C4-2B (cell line): ENCODE measurements around the gene PRKG2.

Experiments used
- CTCF ChIP-seq: fragments of 450-650 bp; conservative IDR thresholded peaks from 2 replicates; pipeline ENCODE4 v1.5.1; 2017; ENCODE audit warnings: mild to moderate bottlenecking
- ZFX ChIP-seq: fragments of 450-650 bp; IDR thresholded peaks from 2 replicates; pipeline ENCODE4 v1.6.1; 2017

GRCh38 chr4:81146466-81146865, 68.6 kb downstream of the PRKG2 start:
- TF ChIP-seq CTCF (no peak), ZFX (no peak)
